GM12878 (cell line): ENCODE results near the gene LIN52. TPM values are rescaled to one million over a fixed set of nuclear protein-coding genes. Genes with fewer than 3 reads are reported as not detected.
"Not testable (repeated sequence)": the region's sequence is repeated elsewhere in the genome, so short reads cannot be mapped to it uniquely, and the experiment has no call there.

Source experiments
- ATAC-seq: fragments of 200-7000 bp; cut with Tn5 transposase; 3 replicates; pipeline ENCODE4 v1.9.1; 2020; ENCODE audit warnings: mild to moderate bottlenecking, moderate library complexity
- BruUV-seq: library from RNA; stranded (reverse); fragments of 400-500 nt; replicated peaks from 2 replicates; lab custom pipeline; 2021; lab: Mats Ljungman, UMichigan
- CTCF ChIA-PET: fragments of 300-600 bp; sonication (Branson Sonifier 250); formaldehyde crosslinking; extraction: SDS; loops from one replicate; lab custom pipeline; 2021; ENCODE audit warnings: inconsistent platforms; lab: Yijun Ruan, JAX
- POLR2A ChIA-PET: fragments of 350-600 bp; formaldehyde crosslinking; extraction: SDS; loops from one replicate; lab custom pipeline; 2021; ENCODE audit warnings: inconsistent platforms; lab: Charles Lee
- RAD21 ChIA-PET: fragments of 300-600 bp; sonication (Branson Sonifier 250); formaldehyde crosslinking; loops from one replicate; lab custom pipeline; 2023; ENCODE audit warnings: antibody characterized with exemption; ENCODE audit not compliant: unreplicated experiment; lab: Charles Lee
- SMC1A ChIA-PET: fragments of 300-600 bp; sonication (Branson Sonifier 250); formaldehyde crosslinking; loops from one replicate; lab custom pipeline; 2023; ENCODE audit not compliant: unreplicated experiment, uncharacterized antibody; lab: Charles Lee
- DNase-seq: peaks from one replicate; pipeline ENCODE4 v3.0.0-alpha.2; 2011; ENCODE audit warnings: low read depth, low spot score
- FAIRE-seq: peaks from 3 replicates; lab custom pipeline; 2011; peaks lifted over from hg19 to GRCh38; lab: Jason Lieb, UNC
- H2AFZ ChIP-seq: 2 replicates; pipeline ENCODE4 v1.6.0; 2011; ENCODE audit warnings: low read depth, low read length, control low read depth; ENCODE audit not compliant: control insufficient read depth
- H3K27ac ChIP-seq: 2 replicates; pipeline ENCODE4 v1.5.1; 2011; ENCODE audit warnings: control low read depth; ENCODE audit not compliant: control insufficient read depth, insufficient read depth
- H3K27me3 ChIP-seq, 2 experiments: replicated peaks in 1 of 2; 2 replicates each; pipeline versions ENCODE4 v1.6.0 to v1.6.1; 2011; ENCODE audit warnings: low read length in 1 of 2; ENCODE audit not compliant: control insufficient read depth in 2 of 2, insufficient read depth in 2 of 2
- H3K36me3 ChIP-seq, 2 experiments: 2 replicates each; pipeline ENCODE4 v1.5.1; 2011; ENCODE audit warnings: low read length in 1 of 2; ENCODE audit not compliant: control insufficient read depth in 2 of 2, insufficient read depth in 2 of 2
- H3K4me1 ChIP-seq: 2 replicates; pipeline ENCODE4 v1.6.1; 2011; ENCODE audit warnings: mild to moderate bottlenecking, low read length, moderate library complexity, mixed read lengths; ENCODE audit not compliant: control insufficient read depth, insufficient read depth
- H3K4me2 ChIP-seq: 2 replicates; pipeline ENCODE4 v1.6.0; 2011; ENCODE audit warnings: control low read depth; ENCODE audit not compliant: control insufficient read depth, insufficient read depth
- H3K4me3 ChIP-seq: fragments of 200-600 bp; sonication (generic); 2 replicates; pipeline ENCODE4 v1.5.1; 2016
- H3K79me2 ChIP-seq: 2 replicates; pipeline ENCODE4 v1.6.0; 2011; ENCODE audit warnings: low read length; ENCODE audit not compliant: control insufficient read depth, insufficient read depth
- H3K9ac ChIP-seq: 2 replicates; pipeline ENCODE4 v1.8.0; 2011; ENCODE audit warnings: low read length, control low read depth, mixed read lengths; ENCODE audit not compliant: control insufficient read depth, insufficient read depth
- H3K9me3 ChIP-seq: replicated peaks from 3 replicates; pipeline ENCODE4 v1.5.1; 2011; ENCODE audit warnings: mild to moderate bottlenecking, low read length; ENCODE audit not compliant: control insufficient read depth, insufficient read depth
- H4K20me1 ChIP-seq: 2 replicates; pipeline ENCODE4 v1.6.0; 2011; ENCODE audit not compliant: control insufficient read depth, insufficient read depth
- CTCF ChIP-seq, 3 experiments: IDR thresholded peaks in 2 of 3; conservative IDR thresholded peaks in 1 of 3; 2 replicates each; pipeline ENCODE4 v1.5.1; 2011; ENCODE audit warnings: low read depth in 3 of 3, low read length in 3 of 3, mild to moderate bottlenecking in 3 of 3, control low read depth in 2 of 3, moderate library complexity in 2 of 3, inconsistent platforms in 1 of 3, mixed read lengths in 1 of 3; ENCODE audit not compliant: control insufficient read depth in 2 of 3, insufficient read depth in 1 of 3; ENCODE audit errors: extremely low read depth in 1 of 3
- RAD21 ChIP-seq: IDR thresholded peaks from 2 replicates; pipeline ENCODE4 v1.6.1; 2011; ENCODE audit warnings: mild to moderate bottlenecking, low read depth, low read length, moderate library complexity; ENCODE audit not compliant: insufficient read depth
- SMC3 ChIP-seq: IDR thresholded peaks from 2 replicates; pipeline ENCODE4 v1.6.1; 2011; ENCODE audit warnings: low read length, improper control_type of control experiment, borderline replicate concordance
- WGBS: methylation state at CpG from one replicate; pipeline ENCODE4 v1.1.6; 2016; ENCODE audit warnings: low lambda C conversion rate; ENCODE audit not compliant: insufficient replicate concordance, insufficient coverage; ENCODE audit errors: missing lambda C conversion rate; 5-methylcytosine and 5-hydroxymethylcytosine counted together
- in situ Hi-C: fragments of 300-500 bp; cut with MboI; formaldehyde crosslinking; loops from 9 replicates; pipeline ENCODE4 v1.14.3; 2018; ENCODE audit warnings: mixed read lengths
- intact Hi-C: fragments of 100-400 bp; cut with micrococcal nuclease; formaldehyde crosslinking; loops from one replicate; pipeline ENCODE4 v1.14.2; 2022; ENCODE audit not compliant: unreplicated experiment
- polyA plus RNA-seq, 11 experiments: library from polyadenylated mRNA; depleted of rRNA in 4 of 11; unstranded in 6 of 11; stranded (reverse) in 5 of 11; fragments of >200 nt; fragmentation: Nextera tagmentation in 4 of 11; fragmentation: Illumina TruSeq in 1 of 11; extraction: Ambion mirVana in 4 of 11; extraction: Trizol in 1 of 11; gene quantifications; 1 replicate in 1 of 11; 2 replicates in 10 of 11; pipeline versions ENCODE4 v1.2.1 to v1.2.3, GENCODE V29; 2011 to 2016; ENCODE audit warnings: inconsistent platforms in 2 of 11, missing spikeins in 2 of 11, low read depth in 1 of 11
- total RNA-seq, 4 experiments: library from RNA; depleted of rRNA in 3 of 4; stranded (reverse); fragments of >200 nt in 3 of 4; fragmentation: Illumina TruSeq in 1 of 4; extraction: Trizol in 1 of 4; gene quantifications; 2 replicates each; pipeline versions ENCODE4 v1.2.1 to v1.2.3, GENCODE V29; 2013 to 2021

LIN52 gene
- total and polyA plus RNA-seq, 10 of the 15 experiments (the other 5 are each of a cell fraction or from before 2014, with no cell fraction given), result 13.3 to 30.9 (median 19.9) TPM

- ChIA-PET RAD21 (interaction anchor here (0.6 to 1.1 kb wide), 3 partner anchors 87 to 1049 kb away, joined by 3 to 4 read pairs (median 3); no protein-coding TSS in a partner anchor), CTCF (interaction anchor here (0.6 to 2.5 kb wide), 25 partner anchors 9 to 1687 kb away, joined by 3 to 15 read pairs (median 5); no protein-coding TSS in a partner anchor), SMC1A (interaction anchor here (0.6 to 1.7 kb wide), 5 partner anchors 9 to 371 kb away, joined by 3 to 6 read pairs (median 3); no protein-coding TSS in a partner anchor), POLR2A (interaction anchor here (0.6 to 0.7 kb wide), 2 partner anchors 19 to 28 kb away, joined by 3 to 7 read pairs; no protein-coding TSS in a partner anchor)
- DNase-seq, H3K36me3 ChIP-seq, H3K27me3 ChIP-seq, H4K20me1 ChIP-seq, H3K4me1 ChIP-seq, H3K9ac ChIP-seq, H3K27ac ChIP-seq, H3K4me3 ChIP-seq, H3K79me2 ChIP-seq, in situ Hi-C loops, H2AFZ ChIP-seq, FAIRE-seq, BruUV-seq, H3K9me3 ChIP-seq, H3K4me2 ChIP-seq: not testable (repeated sequence)
- peak; percentile 81 for TF ChIP-seq RAD21
- TF ChIP-seq CTCF (IDR thresholded peaks at IDR 0.05 in 2 of 3, conservative IDR thresholded peaks at IDR 0.05 in 1 of 3; ENCODE audit: control insufficient read depth in 2 of 3, extremely low read depth in 1 of 3, insufficient read depth in 1 of 3, low read depth in 3 of 3, low read length in 3 of 3), result peak; percentile 36 to 68 (median 49); a peak in 4 of 6 replicates
- peak; percentile 46; the same call in 1 of the 2 replicates for TF ChIP-seq SMC3
- ATAC-seq, result peak; percentile 84
- intact Hi-C loops, result loop anchor here (1.0 kb wide), 1 partner anchor 140 kb away; no protein-coding TSS in a partner anchor
- WGBS, result 97% methylated on average over 13 of the region's 13 CpGs
Measured at GRCh38 chr14:74111395-74112216, 26.9 kb downstream of the LIN52 start.

- H3K27me3 ChIP-seq, H3K79me2 ChIP-seq, BruUV-seq, intact Hi-C loops, DNase-seq, H3K4me3 ChIP-seq, RAD21 ChIA-PET, ATAC-seq, POLR2A ChIA-PET, H3K4me1 ChIP-seq, H3K9me3 ChIP-seq, H3K9ac ChIP-seq, in situ Hi-C loops, CTCF ChIA-PET, H4K20me1 ChIP-seq, FAIRE-seq, H2AFZ ChIP-seq, H3K4me2 ChIP-seq, H3K36me3 ChIP-seq, H3K27ac ChIP-seq, SMC1A ChIA-PET: not testable (repeated sequence)
- WGBS, result 91% methylated on average over 4 of the region's 5 CpGs
Measured at GRCh38 chr14:74125487-74125886, 40.7 kb downstream of the LIN52 start.
